ENCODE results near the gene EID2.

GRCh38 chr19:39558624-39559117 lies 18.7 kb upstream of the EID2 start:
- TF ChIP-seq CTCF (IDR thresholded peaks at IDR 0.05; ENCODE audit: insufficient read depth, low read depth, low read length) (no peak), EZH2 (IDR thresholded peaks at IDR 0.05; ENCODE audit: insufficient read depth, low read length) (no peak)
